Measurements from ENCODE around the gene ZYX. TPM values are rescaled to one million over a fixed set of nuclear protein-coding genes. Genes with fewer than 3 reads are reported as not detected.

Gene ZYX
- total RNA-seq, 2 donors from 2014 or later, result 116 to 146 TPM

DNA sequence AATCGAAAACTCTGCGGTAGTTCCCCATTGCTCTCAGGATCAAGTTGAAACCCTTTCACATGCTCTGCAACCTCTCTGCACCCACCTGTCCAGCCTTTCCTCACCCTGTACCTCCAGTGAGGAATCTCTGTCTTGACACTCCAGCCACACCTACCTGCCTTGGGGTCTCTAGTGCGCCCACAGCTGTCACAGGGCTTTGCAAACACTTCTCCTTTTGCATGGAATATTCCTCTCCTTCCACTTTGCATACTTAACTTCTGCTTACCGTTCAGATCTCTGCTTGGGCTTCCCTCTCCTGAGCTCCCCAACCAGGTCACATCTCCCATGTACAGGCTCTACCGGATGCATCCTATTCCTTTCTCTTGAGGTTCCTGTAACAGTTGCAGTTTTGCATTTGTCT, 6.6 kb upstream of the ZYX start:
- ATAC-seq (replicated peaks), result no peak
- peaks cover 58% of the 10 kb centered on the region for H3K4me1 Mint-ChIP-seq
- H3K36me3 Mint-ChIP-seq (ENCODE audit: low read depth), result peaks cover 5% of the 10 kb centered on the region

DNA sequence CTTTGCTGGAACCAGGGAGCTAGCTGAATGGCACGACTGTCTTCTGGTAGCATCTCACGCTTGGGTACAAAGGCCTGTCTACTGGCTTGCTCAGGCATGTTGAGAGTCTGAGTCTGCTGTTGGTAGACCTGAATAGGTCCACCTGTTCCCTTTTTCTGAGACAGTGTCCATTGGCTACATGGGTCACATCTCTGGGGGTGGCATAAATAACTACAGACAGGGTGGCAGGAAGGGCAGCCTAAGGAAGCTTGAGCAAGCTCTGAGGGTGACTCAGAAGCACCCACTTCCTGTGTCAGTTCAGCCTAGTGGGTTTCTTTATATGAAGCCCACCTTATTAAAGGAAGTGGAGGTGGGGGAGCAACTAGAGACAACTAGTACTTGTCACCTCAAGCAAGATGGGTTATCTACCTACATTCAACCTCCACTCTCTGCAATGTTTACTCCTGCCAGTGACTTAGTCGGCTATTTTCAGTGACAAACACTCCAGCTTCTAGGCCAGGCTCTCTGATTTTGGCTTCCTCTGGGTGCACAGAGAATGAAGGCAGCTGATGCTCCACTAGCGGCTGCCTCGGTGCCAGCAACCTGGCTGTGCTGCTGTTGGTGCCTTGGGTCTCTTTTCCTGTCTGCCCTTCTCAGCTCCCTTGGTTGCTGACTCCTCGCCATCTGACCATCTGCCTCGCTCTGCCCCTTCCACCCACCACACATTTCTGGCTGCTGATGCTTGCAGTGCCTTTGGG, 5.7 kb upstream of the ZYX start:
- Mint-ChIP-seq H3K4me3 (peak overlapping the region; percentile 62), H3K9me3 (no peaks in the 10 kb centered on the region), H3K36me3 (ENCODE audit: low read depth) (peaks cover 11% of the 10 kb centered on the region), H3K27ac (peak overlapping the region; percentile 92), H3K27me3 (no peaks in the 10 kb centered on the region), H3K4me1 (peaks cover 58% of the 10 kb centered on the region)
- ATAC-seq (replicated peaks), result peak; percentile 48

More for the DNA sequence above, 6.6 kb upstream of the ZYX start:
- Mint-ChIP-seq H3K27me3 (no peaks in the 10 kb centered on the region), H3K4me3 (peak overlapping the region; percentile 62), H3K27ac (peak overlapping the region; percentile 92), H3K9me3 (no peaks in the 10 kb centered on the region)

- H3K27ac Mint-ChIP-seq, result peak overlapping the region; percentile 92
- ATAC-seq (replicated peaks), result no peak
- peaks cover 11% of the 10 kb centered on the region for H3K36me3 Mint-ChIP-seq (ENCODE audit: low read depth)
- H3K4me3 Mint-ChIP-seq, result peak overlapping the region; percentile 62
- H3K27me3 Mint-ChIP-seq, result no peaks in the 10 kb centered on the region
- peaks cover 58% of the 10 kb centered on the region for H3K4me1 Mint-ChIP-seq
- H3K9me3 Mint-ChIP-seq, result no peaks in the 10 kb centered on the region
These were observed 4.7 kb upstream of the ZYX start for GRCh38 chr7:143376396-143376795.

- H3K36me3 Mint-ChIP-seq (ENCODE audit: low read depth), result peaks cover 26% of the 10 kb centered on the region
- ATAC-seq (replicated peaks), result peak; percentile 1
- peak overlapping the region; percentile 98 for H3K4me3 Mint-ChIP-seq
- H3K9me3 Mint-ChIP-seq, result no peaks in the 10 kb centered on the region
- H3K27ac Mint-ChIP-seq, result peak overlapping the region; percentile 97
- H3K4me1 Mint-ChIP-seq, result peaks cover 33% of the 10 kb centered on the region
- H3K27me3 Mint-ChIP-seq, result no peaks in the 10 kb centered on the region
These were observed 1.4 kb upstream of the ZYX start for GRCh38 chr7:143379611-143380259.

- H3K4me1 Mint-ChIP-seq, result peaks cover 28% of the 10 kb centered on the region
- no peaks in the 10 kb centered on the region for H3K27me3 Mint-ChIP-seq
- H3K27ac Mint-ChIP-seq, result peak overlapping the region; percentile 97
- no peaks in the 10 kb centered on the region for H3K9me3 Mint-ChIP-seq
- ATAC-seq (replicated peaks), result peak; percentile 54
- H3K4me3 Mint-ChIP-seq, result peak overlapping the region; percentile 98
- H3K36me3 Mint-ChIP-seq (ENCODE audit: low read depth), result peaks cover 26% of the 10 kb centered on the region
These were observed 892 bp upstream of the ZYX start for GRCh38 chr7:143380260-143380645.

DNA sequence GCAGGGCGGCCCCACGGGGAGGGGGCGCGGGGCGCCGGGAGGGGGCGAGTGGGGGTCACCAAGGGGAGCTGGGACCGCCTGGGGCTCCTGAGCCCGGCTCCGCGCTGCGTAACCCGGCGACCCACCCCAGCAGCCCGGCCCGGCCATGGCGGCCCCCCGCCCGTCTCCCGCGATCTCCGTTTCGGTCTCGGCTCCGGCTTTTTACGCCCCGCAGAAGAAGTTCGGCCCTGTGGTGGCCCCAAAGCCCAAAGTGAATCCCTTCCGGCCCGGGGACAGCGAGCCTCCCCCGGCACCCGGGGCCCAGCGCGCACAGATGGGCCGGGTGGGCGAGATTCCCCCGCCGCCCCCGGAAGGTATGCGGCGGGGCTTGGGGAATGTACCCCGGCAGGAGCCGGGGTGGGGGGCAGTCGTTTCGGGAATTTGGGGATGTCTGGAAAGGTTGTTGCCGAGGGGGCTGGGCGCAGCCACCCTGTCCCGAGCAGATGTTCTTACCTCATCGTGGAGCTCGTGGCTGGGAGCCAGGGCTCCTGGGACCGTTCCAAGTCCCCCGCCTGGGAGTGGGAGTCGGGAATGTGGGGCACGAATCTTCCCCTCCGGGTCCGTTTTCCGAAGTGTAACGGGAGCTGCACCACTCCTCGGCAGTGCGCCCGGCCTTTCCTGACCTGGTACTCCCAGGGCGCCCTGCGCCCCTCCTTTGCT, 431 bp downstream of the ZYX start:
- Mint-ChIP-seq H3K27me3 (no peaks in the 10 kb centered on the region), H3K27ac (no peak overlapping the region), H3K9me3 (no peaks in the 10 kb centered on the region), H3K4me3 (no peak overlapping the region), H3K36me3 (ENCODE audit: low read depth) (peaks cover 26% of the 10 kb centered on the region), H3K4me1 (peaks cover 20% of the 10 kb centered on the region)
- ATAC-seq (replicated peaks), result peak; percentile 3

GRCh38 chr7:143382126-143382790, 1.1 kb downstream of the ZYX start:
- Mint-ChIP-seq H3K9me3 (no peaks in the 10 kb centered on the region), H3K27ac (no peak overlapping the region), H3K27me3 (no peaks in the 10 kb centered on the region), H3K4me1 (peaks cover 17% of the 10 kb centered on the region), H3K36me3 (ENCODE audit: low read depth) (peaks cover 26% of the 10 kb centered on the region), H3K4me3 (no peak overlapping the region)
- ATAC-seq (replicated peaks), result no peak

DNA sequence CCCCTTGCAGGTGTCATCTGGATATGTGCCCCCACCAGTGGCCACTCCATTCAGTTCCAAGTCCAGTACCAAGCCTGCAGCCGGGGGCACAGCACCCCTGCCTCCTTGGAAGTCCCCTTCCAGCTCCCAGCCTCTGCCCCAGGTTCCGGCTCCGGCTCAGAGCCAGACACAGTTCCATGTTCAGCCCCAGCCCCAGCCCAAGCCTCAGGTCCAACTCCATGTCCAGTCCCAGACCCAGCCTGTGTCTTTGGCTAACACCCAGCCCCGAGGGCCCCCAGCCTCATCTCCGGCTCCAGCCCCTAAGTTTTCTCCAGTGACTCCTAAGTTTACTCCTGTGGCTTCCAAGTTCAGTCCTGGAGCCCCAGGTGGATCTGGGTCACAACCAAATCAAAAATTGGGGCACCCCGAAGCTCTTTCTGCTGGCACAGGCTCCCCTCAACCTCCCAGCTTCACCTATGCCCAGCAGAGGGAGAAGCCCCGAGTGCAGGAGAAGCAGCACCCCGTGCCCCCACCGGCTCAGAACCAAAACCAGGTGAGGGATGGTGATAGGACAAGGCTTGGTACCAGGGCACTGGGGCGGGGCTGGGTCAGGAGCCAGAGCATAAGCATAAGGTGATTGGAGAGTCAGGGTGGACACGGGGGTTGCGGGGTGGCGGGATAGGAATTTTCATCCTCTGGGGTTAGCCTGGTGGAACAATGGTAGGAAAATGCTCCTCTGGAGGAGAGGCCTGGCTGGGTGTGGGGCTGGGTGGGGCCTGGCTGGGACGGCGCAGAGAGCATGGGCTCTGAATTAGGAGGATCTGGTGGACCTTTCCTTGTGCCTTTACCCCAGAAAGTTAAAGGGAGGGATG, 1.9 kb downstream of the ZYX start:
- Mint-ChIP-seq H3K27ac (no peak overlapping the region), H3K9me3 (no peaks in the 10 kb centered on the region), H3K36me3 (ENCODE audit: low read depth) (peaks cover 31% of the 10 kb centered on the region), H3K4me1 (peaks cover 13% of the 10 kb centered on the region), H3K27me3 (no peaks in the 10 kb centered on the region), H3K4me3 (no peak overlapping the region)
- ATAC-seq (replicated peaks), result no peak

DNA sequence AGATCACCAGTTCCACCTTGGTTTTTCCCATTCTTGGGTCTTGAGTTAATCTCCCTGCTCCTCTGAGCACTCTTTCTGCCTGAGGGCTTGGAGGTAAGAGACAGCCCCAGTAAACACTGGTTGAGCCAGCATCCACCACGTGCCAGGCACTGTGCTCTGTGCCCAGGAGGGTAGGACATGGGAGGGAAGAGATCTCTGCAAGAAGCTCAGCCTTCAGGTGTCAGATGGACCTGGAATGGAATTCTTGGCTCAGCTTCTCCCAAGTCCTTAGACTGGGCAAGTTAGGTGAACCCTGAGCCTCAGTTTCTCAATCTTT, 2.5 kb downstream of the ZYX start:
- no peaks in the 10 kb centered on the region for H3K27me3 Mint-ChIP-seq
- H3K36me3 Mint-ChIP-seq (ENCODE audit: low read depth), result peaks cover 33% of the 10 kb centered on the region
- no peak for ATAC-seq (replicated peaks)
- H3K4me3 Mint-ChIP-seq, result no peak overlapping the region
- no peak overlapping the region for H3K27ac Mint-ChIP-seq
- H3K9me3 Mint-ChIP-seq, result no peaks in the 10 kb centered on the region
- peaks cover 9% of the 10 kb centered on the region for H3K4me1 Mint-ChIP-seq

DNA sequence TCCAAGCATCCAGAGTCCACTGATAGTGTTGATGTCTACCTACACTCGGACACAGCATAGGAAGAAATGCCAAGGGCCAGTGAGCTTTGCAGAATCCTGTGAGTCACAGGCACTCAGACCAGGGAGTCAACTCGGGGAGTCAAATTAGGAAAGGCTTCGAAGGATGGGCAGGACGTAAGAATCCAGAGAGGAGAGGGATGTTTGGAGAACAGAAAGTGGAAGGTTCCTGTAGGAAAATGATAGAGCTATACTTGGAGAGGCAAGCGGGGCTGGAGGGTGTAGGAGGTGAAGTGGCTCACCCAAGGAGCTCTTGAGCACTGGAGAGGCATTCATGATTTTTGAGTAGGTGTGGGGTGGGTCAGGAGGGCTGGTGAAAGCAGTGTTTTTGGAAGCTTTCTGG, 3.0 kb downstream of the ZYX start:
- Mint-ChIP-seq H3K36me3 (ENCODE audit: low read depth) (peaks cover 35% of the 10 kb centered on the region), H3K4me1 (peaks cover 3% of the 10 kb centered on the region), H3K4me3 (no peak overlapping the region), H3K9me3 (no peaks in the 10 kb centered on the region), H3K27me3 (no peaks in the 10 kb centered on the region), H3K27ac (no peak overlapping the region)
- ATAC-seq (replicated peaks), result no peak

DNA sequence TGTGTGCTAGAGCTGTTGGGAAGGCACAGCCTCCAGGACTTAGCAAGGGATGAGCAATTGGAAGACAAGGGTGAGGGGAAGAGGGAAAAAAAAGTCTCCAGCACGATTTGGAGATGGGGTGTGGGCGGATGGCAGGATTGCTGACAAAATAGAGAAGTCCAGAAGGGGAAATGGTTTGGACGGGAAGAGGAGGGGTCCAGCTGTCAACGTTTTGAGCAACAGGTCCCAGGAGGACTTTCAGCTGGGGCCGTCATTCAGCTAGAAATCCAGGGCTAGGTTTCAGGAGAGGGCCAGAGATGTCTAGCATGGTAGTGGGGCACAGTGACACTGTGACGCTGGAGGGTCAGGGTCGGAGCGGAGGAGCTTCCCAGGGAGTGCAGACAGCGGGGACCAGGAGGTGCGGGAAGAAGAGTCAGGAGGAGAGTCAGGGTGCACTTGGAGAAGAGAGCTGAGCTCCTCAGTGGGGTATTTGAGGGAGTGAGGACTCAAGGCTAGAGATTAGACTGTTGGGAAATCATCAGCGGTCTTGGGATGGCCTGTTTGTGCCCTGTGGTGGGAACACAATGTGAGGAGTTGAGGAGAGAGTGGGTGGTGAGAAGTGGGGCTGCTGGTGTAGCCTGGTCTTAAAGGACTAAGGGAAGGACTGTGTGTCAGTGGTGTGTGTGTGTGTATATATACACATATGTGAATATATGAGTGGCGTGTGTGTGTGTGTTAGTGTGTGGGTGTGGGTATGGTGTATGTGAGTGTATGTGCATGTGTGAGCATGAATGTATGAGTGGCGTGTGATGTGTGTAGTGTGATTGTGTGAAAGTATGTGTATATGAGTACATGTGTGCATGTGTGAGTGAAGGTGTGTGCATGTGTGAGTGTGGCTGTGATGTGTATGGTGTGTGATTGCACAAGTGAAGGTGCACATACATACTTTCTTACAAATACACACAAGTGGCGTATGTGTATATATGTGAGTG, 3.8 kb downstream of the ZYX start:
- Mint-ChIP-seq H3K27me3 (no peaks in the 10 kb centered on the region), H3K4me3 (no peak overlapping the region), H3K27ac (no peak overlapping the region), H3K36me3 (ENCODE audit: low read depth) (peaks cover 35% of the 10 kb centered on the region), H3K9me3 (no peaks in the 10 kb centered on the region), H3K4me1 (peaks cover 2% of the 10 kb centered on the region)
- ATAC-seq (replicated peaks), result no peak

DNA sequence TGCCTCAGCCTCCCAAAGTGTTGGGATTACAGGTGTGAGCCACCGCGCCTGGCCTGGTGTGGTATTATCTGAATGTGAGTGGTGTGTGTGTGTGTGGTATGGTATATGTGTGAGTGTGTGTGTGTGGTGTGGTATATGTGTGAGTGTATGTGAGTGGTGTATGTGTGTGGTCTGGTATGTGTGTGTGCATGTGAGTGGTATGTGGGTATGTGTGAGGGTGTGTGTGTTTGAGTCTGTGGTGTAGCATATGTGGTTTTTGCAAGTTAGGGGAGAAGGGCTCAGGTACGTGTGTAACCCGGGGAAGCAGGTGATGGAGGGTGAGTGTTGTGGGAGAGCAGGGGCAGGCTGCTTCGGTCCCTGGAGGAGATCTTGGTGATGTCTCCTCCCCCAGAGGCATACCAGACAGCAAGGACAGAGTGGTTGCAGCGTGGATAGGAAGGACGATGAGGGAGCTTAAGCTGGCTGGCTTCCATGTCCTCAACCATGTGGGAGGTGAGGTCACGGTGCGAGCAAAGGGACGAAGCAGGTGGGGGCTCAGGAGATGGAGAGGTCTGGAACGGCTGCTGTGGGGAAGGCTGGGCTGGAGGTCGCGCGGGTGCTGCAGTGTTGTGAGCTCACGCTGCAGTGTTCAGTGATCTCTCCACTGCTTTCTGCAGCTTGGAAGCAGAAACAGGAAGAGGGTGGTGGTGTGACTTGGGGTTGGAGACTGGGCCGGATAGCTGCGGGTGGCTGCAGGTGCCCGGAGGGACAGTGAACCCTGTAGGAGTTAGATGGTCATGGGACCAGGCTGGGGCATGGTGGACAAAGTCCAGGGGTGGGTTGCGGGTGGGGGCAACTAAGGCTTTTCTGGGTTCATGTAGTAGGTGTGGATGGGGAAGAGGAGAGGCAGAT, 5.0 kb downstream of the ZYX start:
- Mint-ChIP-seq H3K4me3 (no peak overlapping the region), H3K27ac (no peak overlapping the region), H3K4me1 (peaks cover 3% of the 10 kb centered on the region), H3K36me3 (ENCODE audit: low read depth) (peaks cover 45% of the 10 kb centered on the region), H3K27me3 (no peaks in the 10 kb centered on the region), H3K9me3 (no peaks in the 10 kb centered on the region)
- peak; percentile 40 for ATAC-seq (replicated peaks)

All from activated T-helper 17 cell treated with anti-CD3 and anti-CD28 coated beads, Interleukin-2, amount 50 U/mL, for 72 hours (primary cell).